Mesendoderm (in vitro differentiated cells): ENCODE results near the gene IFIT5.

Source experiments
- DNase-seq: peaks from one replicate; pipeline ENCODE4 v3.0.0; 2013
- H2AK5ac ChIP-seq: 2 replicates; pipeline ENCODE4 v1.6.1; 2013; ENCODE audit warnings: low read length, inconsistent platforms
- H2BK120ac ChIP-seq: 2 replicates; pipeline ENCODE4 v1.6.1; 2013; ENCODE audit warnings: low read depth, mild to moderate bottlenecking, low read length, moderate library complexity, mixed read lengths
- H2BK15ac ChIP-seq: replicated peaks from 2 replicates; pipeline ENCODE4 v1.6.1; 2013; ENCODE audit warnings: low read depth, mild to moderate bottlenecking, moderate library complexity
- H2BK5ac ChIP-seq: 2 replicates; pipeline ENCODE4 v1.6.1; 2013; ENCODE audit warnings: low read length, inconsistent platforms
- H3K18ac ChIP-seq: 2 replicates; pipeline ENCODE4 v1.6.1; 2013; ENCODE audit warnings: mild to moderate bottlenecking, low read length, mixed read lengths
- H3K23ac ChIP-seq: one replicate; pipeline ENCODE4 v1.6.1; 2013; ENCODE audit warnings: low read length
- H3K27ac ChIP-seq: 2 replicates; pipeline ENCODE4 v1.5.1; 2013; ENCODE audit warnings: low read depth, mild to moderate bottlenecking, inconsistent platforms, low read length, moderate library complexity
- H3K27me3 ChIP-seq: 2 replicates; pipeline ENCODE4 v1.6.1; 2013; ENCODE audit warnings: low read length, control low read depth, mild to moderate bottlenecking, inconsistent platforms; ENCODE audit not compliant: insufficient read depth, poor library complexity
- H3K36me3 ChIP-seq: 2 replicates; pipeline ENCODE4 v1.6.1; 2013; ENCODE audit warnings: low read length, inconsistent platforms; ENCODE audit not compliant: control insufficient read depth, insufficient read depth
- H3K4ac ChIP-seq: one replicate; pipeline ENCODE4 v1.6.1; 2013; ENCODE audit warnings: low read depth, mild to moderate bottlenecking, low read length, moderate library complexity
- H3K4me1 ChIP-seq: 2 replicates; pipeline ENCODE4 v1.6.1; 2013; ENCODE audit warnings: low read depth, low read length, inconsistent platforms; ENCODE audit not compliant: control insufficient read depth
- H3K4me2 ChIP-seq: 2 replicates; pipeline ENCODE4 v1.6.1; 2013; ENCODE audit warnings: low read length
- H3K4me3 ChIP-seq: 2 replicates; pipeline ENCODE4 v1.5.1; 2013; ENCODE audit warnings: mild to moderate bottlenecking, low read length
- H3K56ac ChIP-seq: one replicate; pipeline ENCODE4 v1.6.1; 2013; ENCODE audit warnings: low read length
- H3K79me1 ChIP-seq: 2 replicates; pipeline ENCODE4 v1.6.1; 2013; ENCODE audit warnings: low read length, inconsistent platforms
- H3K79me2 ChIP-seq: 2 replicates; pipeline ENCODE4 v1.6.1; 2013; ENCODE audit warnings: mild to moderate bottlenecking, low read length; ENCODE audit not compliant: control insufficient read depth, insufficient read depth
- H3K9ac ChIP-seq: 2 replicates; pipeline ENCODE4 v1.6.1; 2013; ENCODE audit warnings: low read length, inconsistent platforms
- H4K5ac ChIP-seq: one replicate; pipeline ENCODE4 v1.6.1; 2013; ENCODE audit warnings: low read length
- H4K8ac ChIP-seq: one replicate; pipeline ENCODE4 v1.6.1; 2013; ENCODE audit warnings: low read depth, mild to moderate bottlenecking, control low read depth, low read length, moderate library complexity
- WGBS: extraction: QIAGEN DNeasy Blood & Tissue Kit; methylation state at CpG from one replicate; pipeline ENCODE4 v1.1.7; 2013; ENCODE audit warnings: low lambda C conversion rate, missing lambda C conversion rate; ENCODE audit not compliant: insufficient coverage; ENCODE audit errors: extremely low coverage; 5-methylcytosine and 5-hydroxymethylcytosine counted together

Gene IFIT5

DNA sequence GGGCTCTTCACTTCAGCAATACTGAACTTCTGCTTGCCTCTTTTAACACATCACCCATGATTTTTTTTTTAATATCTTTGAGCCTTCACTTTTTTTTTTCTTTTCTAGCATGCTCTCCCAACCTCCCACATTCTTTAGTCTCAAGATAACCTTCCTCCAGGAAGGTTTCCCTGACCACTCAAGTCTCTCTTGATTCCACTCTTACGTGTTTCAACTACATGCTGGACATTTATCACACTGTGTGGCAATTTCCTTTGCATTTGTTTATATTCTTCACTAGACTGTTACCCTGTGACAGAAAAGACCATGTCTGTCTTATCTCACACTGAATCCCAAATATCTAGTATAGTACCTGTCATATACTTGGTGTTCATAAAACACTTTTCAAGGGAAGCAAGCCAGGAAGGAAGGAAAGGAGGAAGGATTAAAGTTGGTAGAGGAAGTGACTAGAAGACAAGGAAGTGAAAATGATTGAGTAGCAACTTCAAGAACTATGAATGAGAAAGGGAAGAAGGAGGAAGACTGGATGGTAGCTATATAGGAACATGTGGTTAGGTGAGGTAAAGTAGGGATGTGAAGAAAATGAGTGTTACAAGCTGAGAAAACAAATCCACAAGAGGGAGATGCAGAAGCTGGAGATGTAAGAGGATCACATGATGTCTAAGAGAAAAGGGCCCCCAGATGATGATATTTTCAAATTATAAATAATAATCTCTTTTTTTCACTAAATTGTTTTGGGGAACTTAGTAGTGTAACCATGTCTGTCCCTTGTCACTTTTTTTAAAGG is 40.4 kb downstream of the IFIT5 start:
- H2BK5ac ChIP-seq, result no peak overlapping the region
- WGBS, result no CpG with 5 or more reads among the region's 1 CpG
- no peaks in the 10 kb centered on the region for H3K36me3 ChIP-seq
- H3K4me1 ChIP-seq, result peaks cover 4% of the 10 kb centered on the region
- no peaks in the 10 kb centered on the region for H3K27me3 ChIP-seq
- no peaks in the 10 kb centered on the region for H3K79me2 ChIP-seq
- H2AK5ac ChIP-seq, result no peak overlapping the region
- H3K9ac ChIP-seq, result no peak overlapping the region
- H3K18ac ChIP-seq, result no peak overlapping the region
- DNase-seq, result no peak
- no peak overlapping the region for H3K56ac ChIP-seq
- H2BK15ac ChIP-seq, result no peak overlapping the region
- H3K79me1 ChIP-seq, result no peaks in the 10 kb centered on the region
- H3K4me3 ChIP-seq, result no peak overlapping the region
- no peak overlapping the region for H4K5ac ChIP-seq
- no peak overlapping the region for H3K4me2 ChIP-seq
- H3K23ac ChIP-seq, result no peak overlapping the region
- no peak overlapping the region for H4K8ac ChIP-seq
- no peak overlapping the region for H3K27ac ChIP-seq
- H2BK120ac ChIP-seq, result no peak overlapping the region
- H3K4ac ChIP-seq, result no peak overlapping the region

DNA sequence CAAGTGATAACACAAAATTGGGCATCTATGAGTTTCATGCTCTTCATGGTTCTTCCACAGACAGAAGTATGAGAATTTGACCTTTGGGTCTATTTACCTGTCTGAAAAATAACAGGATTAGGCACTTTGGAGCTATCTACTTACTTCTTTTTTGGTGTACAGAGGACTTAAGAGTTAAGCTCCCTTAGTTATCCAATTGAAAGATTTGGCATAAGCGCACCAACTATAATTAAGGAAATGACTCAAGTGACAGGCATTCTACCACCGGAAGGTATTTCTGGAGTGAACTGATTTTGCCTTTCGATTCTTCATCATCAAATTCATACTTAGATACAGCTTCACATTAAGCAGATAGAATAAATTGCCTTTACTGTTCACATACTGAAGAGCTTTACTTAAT is 43.9 kb downstream of the IFIT5 start:
- no CpG with 5 or more reads among the region's 3 CpGs for WGBS
- Histone ChIP-seq H2AK5ac (no peak overlapping the region), H3K79me2 (no peaks in the 10 kb centered on the region), H4K5ac (no peak overlapping the region), H3K4ac (no peak overlapping the region), H4K8ac (no peak overlapping the region), H3K9ac (no peak overlapping the region), H3K18ac (no peak overlapping the region), H3K27me3 (no peaks in the 10 kb centered on the region), H2BK5ac (no peak overlapping the region), H3K36me3 (no peaks in the 10 kb centered on the region), H2BK120ac (no peak overlapping the region), H2BK15ac (no peak overlapping the region), H3K23ac (no peak overlapping the region), H3K4me3 (no peak overlapping the region), H3K4me1 (peaks cover 4% of the 10 kb centered on the region), H3K4me2 (no peak overlapping the region), H3K79me1 (no peaks in the 10 kb centered on the region), H3K56ac (no peak overlapping the region), H3K27ac (no peak overlapping the region)
- no peak for DNase-seq

DNA sequence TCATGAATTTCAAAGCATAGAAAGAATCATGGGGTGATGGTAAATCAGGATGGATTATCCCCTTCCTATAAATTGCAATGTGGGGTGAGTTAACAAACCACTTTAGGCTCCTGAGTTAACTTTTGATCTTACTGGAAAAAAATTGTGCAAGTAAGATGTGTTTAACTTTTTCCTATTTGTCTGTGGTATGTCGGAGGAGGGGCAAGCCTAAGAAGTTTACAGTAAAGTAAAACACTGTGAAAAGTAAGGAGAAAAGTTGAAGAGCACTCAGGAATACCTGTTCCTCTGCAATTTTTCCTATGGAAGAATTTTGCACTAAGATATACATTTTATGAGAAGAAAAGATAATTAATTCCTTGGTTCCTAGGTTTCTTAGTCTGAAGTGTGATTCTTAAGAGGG is 44.4 kb downstream of the IFIT5 start:
- H2BK120ac ChIP-seq, result no peak overlapping the region
- H2AK5ac ChIP-seq, result no peak overlapping the region
- H3K56ac ChIP-seq, result no peak overlapping the region
- no peak overlapping the region for H3K4ac ChIP-seq
- no peaks in the 10 kb centered on the region for H3K79me1 ChIP-seq
- no peak overlapping the region for H3K4me2 ChIP-seq
- H3K4me3 ChIP-seq, result no peak overlapping the region
- H3K9ac ChIP-seq, result no peak overlapping the region
- DNase-seq, result no peak
- no peak overlapping the region for H2BK5ac ChIP-seq
- no peak overlapping the region for H3K27ac ChIP-seq
- H3K79me2 ChIP-seq, result no peaks in the 10 kb centered on the region
- H3K27me3 ChIP-seq, result no peaks in the 10 kb centered on the region
- no CpG with 5 or more reads among the region's 1 CpG for WGBS
- H4K5ac ChIP-seq, result no peak overlapping the region
- no peak overlapping the region for H4K8ac ChIP-seq
- peaks cover 4% of the 10 kb centered on the region for H3K4me1 ChIP-seq
- H3K36me3 ChIP-seq, result no peaks in the 10 kb centered on the region
- no peak overlapping the region for H2BK15ac ChIP-seq
- no peak overlapping the region for H3K18ac ChIP-seq
- H3K23ac ChIP-seq, result no peak overlapping the region

DNA sequence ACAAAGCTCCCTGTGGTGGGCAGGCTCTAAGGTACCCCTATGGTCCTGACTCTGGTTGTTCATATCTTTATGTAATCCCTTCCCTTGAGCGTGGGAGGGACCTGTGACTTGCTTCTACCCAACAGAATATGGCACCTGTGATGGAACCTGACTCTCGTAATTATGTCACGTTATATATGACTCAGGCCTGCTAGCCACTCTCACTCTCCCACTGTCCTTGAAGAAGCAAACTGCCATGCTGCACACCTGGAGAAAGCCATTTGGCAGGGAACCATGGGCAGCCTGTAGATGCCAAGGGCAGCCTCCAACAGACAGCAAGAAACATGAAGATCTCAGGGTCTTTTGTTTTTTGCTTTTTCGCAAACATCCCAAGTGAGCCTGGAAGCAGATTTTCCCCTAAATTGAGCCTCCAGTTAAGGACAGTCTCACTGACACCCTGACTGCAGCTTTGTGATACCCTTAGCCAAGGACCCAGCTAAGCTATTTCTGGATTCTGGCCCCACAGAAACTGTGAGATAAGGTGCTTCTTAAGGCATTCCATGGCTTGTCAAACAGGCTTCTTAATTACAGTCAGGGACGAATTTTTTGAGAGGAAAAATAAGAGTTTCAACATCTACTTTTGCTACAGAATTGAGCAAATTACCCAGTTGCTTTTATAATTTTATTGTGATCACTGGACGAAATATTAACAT is 49.6 kb downstream of the IFIT5 start:
- Histone ChIP-seq H2BK120ac (no peak overlapping the region), H2BK5ac (no peak overlapping the region), H3K36me3 (no peaks in the 10 kb centered on the region), H3K56ac (no peak overlapping the region), H3K27ac (no peak overlapping the region), H3K4me2 (no peak overlapping the region), H3K27me3 (no peaks in the 10 kb centered on the region), H3K4ac (no peak overlapping the region), H3K9ac (no peak overlapping the region), H3K4me1 (no peaks in the 10 kb centered on the region), H4K8ac (no peak overlapping the region), H3K23ac (no peak overlapping the region), H2AK5ac (no peak overlapping the region), H3K79me2 (no peaks in the 10 kb centered on the region), H3K79me1 (no peaks in the 10 kb centered on the region), H3K4me3 (no peak overlapping the region), H3K18ac (no peak overlapping the region), H4K5ac (no peak overlapping the region), H2BK15ac (no peak overlapping the region)
- no CpG with 5 or more reads among the region's 6 CpGs for WGBS
- DNase-seq, result peak; percentile 27

DNA sequence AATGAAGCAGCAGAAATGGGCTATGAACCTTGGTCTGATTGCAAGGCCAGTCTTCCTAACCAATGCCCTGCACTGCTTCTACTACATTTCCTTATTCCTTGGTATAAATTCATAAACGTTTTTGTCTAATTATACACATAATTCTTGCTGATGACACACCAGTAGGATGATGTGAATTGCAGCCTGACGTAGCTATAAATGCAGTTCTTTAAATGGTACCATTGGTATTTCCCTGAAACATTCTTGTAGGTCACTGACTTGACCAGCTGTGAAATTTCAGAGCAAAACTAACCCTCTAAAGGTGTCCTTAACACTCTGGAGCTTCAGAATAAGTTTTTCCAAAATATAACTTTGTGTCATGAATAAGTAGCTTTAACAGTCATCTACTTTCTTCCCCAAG is 50.8 kb downstream of the IFIT5 start:
- no peak overlapping the region for H3K23ac ChIP-seq
- no peak for DNase-seq

More for the DNA sequence above, 50.8 kb downstream of the IFIT5 start:
- H3K18ac ChIP-seq, result no peak overlapping the region
- H2BK120ac ChIP-seq, result no peak overlapping the region
- H2BK15ac ChIP-seq, result no peak overlapping the region
- no peaks in the 10 kb centered on the region for H3K36me3 ChIP-seq
- no peak overlapping the region for H3K4ac ChIP-seq
- no peak overlapping the region for H3K4me2 ChIP-seq
- H4K5ac ChIP-seq, result no peak overlapping the region
- H3K79me2 ChIP-seq, result no peaks in the 10 kb centered on the region
- H3K27me3 ChIP-seq, result no peaks in the 10 kb centered on the region
- WGBS, result no CpG with 5 or more reads among the region's 2 CpGs
- no peak overlapping the region for H3K4me3 ChIP-seq
- H3K79me1 ChIP-seq, result no peaks in the 10 kb centered on the region
- no peak overlapping the region for H3K9ac ChIP-seq
- H3K4me1 ChIP-seq, result no peaks in the 10 kb centered on the region
- no peak overlapping the region for H2AK5ac ChIP-seq
- no peak overlapping the region for H3K27ac ChIP-seq
- no peak overlapping the region for H2BK5ac ChIP-seq
- no peak overlapping the region for H3K56ac ChIP-seq
- H4K8ac ChIP-seq, result no peak overlapping the region
